Hematopoietic multipotent progenitor cell treated with erythropoietin and hydrocortisone succinate and interleukin-3 and kit ligand, for 8 days (in vitro differentiated cells): ENCODE measurements around the gene KNCN.

ENCODE experiments used
- DNase-seq: peaks from one replicate; pipeline ENCODE4 v3.0.0-alpha.2; 2015

The KNCN gene

DNA sequence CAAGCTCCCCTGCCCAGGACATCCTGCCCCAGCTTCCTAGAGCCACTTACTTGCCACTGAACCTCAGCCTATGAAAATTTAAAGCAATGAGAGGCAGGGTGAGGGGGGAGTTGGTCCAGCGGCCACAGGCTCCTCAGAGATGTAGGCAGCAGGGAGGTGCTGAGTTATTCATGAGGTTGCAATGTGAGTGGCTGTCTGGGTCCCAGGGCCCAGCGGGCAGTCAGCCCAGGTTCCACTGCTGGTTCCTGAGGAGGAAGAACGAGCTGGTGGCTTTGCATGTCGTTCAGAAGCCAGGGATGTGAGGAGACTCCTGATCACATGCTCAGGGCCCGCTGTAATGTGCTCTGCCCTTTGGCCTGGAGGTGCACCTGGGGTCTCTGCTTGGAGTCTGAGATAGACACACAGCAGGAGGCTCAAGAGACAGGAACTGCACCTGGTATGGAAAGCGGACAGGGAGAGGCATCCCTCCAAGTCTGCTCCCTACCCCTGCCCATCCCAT, at the start of gene KNCN:
Gene KNCN, minus strand, starts transcription at position 51 of the 499 bp plus-strand sequence. CDS start 432 bp downstream, outside the sequence.
- no peak for DNase-seq

DNA sequence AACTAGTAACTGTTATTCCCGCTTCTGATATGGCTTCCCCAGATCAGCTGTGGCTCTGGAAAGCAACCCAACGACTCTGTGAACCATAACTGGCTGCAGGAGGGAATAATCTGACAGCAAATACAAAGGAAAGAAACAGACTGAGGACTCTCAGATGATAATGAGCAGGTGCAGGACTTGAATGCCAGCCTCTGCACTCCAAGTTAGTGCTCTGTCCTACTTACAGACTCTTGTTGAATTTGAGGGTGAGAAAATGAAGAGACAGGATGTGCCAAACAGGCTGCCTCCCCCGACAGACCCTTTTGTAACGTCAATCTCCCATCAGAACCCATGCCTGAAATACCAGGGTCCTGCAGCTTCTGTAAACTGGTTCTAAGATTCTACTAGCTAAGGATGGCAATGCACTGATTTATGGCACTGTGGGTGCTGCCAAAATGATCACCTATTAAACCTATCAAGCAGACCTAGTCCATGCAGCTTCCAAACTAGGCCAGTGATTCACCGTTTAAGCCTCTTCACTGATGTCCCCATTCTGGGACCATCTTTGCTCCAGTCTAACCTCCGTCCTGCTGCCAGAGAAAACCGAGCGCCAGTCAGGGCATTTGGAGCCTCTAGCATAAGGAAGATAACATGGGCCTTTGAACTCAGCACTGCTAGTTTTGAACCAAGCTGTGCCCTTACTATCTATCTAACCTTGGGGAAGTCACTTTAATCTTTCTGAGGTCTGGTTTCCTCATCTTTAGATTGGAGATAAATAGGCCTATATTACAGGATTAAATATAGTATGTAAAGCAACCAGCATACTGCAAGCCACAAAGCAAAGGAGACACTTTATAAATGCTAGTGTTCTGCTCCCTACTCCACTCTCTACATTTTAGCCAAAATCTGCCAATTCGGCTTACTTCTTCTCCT, 47.9 kb upstream of the KNCN start:
- DNase-seq, result no peak

DNA sequence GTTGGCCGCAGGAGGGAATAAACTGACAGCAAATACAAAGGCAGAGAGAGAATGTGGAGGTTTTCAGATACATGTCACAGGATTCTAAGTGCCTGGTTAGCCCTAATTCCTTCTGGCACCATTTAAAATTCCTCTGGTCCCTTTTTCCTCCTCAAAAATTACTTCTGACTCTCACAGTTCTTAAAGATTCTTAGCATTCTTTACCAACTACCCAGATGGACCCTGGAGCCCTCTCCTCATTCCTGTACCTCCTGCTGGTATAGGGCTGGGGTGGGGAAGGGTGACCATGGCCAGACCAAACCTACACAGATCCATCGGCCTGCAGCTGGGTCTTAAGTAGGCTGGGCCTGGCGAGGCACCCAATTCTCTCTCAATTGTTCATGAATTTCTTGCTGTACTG, 45.4 kb upstream of the KNCN start:
- DNase-seq, result no peak

DNA sequence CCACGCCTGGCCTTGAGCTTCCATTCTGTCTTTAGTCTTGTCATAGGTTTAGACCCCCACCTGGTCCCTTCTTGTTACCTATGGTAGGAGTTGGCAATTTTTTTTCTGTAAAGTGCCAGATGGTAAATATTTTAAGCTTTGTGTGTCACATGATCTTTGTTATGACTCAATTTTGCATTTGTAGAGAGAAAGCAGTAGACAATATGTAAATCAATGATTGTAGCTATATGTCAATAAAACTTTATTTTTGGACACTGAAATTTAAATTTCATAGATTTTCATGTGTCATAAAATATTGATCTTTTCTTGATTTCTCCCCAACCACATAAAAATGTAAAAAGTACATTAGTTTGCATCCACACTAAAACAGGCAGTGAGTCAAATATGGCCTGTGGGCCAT, 44.6 kb upstream of the KNCN start:
- DNase-seq, result no peak

DNA sequence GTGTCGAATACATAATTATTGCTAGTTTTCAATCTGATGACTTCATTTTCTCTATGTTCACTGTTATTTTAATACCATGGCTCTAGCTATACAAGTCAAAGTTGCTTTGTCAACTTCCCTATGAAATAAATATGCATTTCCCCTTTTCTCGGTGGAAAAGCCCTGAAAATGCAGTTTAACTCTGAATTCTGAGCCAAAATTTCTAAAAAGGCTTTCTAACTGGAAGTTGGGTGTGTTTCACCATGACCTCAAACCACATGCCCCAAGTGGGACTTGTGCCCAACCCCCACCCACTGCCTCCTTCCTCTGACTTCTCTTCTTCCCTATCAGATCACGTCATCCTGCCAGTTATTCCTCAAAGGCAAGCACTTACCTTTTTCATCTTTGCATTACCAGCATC, 43.7 kb upstream of the KNCN start:
- DNase-seq, result peak; percentile 67

DNA sequence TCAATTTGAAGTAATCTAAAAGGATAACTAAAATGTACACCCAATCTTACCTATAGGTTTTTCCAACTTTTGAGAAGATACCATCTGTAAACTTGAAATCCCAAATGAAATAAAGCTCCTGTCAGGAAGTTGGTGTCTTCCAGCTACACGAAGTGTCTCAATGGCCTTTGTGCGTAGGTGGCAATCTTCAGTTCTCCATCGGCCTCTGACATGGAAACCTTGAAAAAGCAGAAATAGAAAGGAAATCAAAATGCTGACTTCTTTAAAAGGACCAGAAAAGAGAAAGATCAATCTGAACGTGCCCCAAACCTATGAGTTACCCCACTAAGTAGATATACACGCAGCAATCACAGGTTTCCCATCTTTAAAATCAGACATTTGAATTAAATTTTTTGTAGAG, 42.6 kb upstream of the KNCN start:
- no peak for DNase-seq

DNA sequence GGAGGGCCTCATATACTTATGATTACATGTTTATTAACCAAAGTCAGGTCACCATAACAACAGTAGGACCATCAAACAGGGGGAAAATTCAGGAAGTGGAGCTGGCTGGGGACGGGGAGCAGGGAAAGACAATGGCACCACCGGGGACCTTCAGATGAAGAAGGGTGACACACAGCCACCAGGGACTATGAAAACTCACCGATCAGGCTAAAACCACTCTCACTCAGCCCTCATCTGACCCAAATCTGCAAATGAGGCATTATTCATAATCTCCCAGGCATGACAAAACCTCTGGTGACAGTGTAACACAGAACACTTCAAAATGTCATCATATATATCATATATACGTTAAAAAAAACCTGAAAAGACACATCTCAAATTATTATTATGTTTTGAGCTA, 41.4 kb upstream of the KNCN start:
- DNase-seq, result no peak

DNA sequence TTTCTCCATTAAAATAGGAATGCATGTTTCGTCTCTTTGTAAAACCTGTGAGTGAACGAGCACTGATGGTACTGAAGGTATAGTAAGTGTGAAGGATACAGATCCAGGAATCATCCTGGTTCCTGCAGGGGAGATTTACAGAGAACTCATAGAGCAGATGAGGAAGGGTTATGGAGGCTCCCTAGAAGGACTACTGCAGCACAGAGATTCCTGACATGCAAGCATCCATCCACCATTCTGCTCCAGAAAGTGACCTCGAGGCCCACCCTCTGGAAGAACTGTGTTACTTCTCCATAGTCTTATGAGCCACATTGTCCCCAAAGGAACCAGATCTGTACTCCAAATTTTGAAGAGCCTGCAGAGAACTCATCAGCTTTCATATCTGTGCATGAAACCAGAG, 38.1 kb upstream of the KNCN start:
- no peak for DNase-seq

DNA sequence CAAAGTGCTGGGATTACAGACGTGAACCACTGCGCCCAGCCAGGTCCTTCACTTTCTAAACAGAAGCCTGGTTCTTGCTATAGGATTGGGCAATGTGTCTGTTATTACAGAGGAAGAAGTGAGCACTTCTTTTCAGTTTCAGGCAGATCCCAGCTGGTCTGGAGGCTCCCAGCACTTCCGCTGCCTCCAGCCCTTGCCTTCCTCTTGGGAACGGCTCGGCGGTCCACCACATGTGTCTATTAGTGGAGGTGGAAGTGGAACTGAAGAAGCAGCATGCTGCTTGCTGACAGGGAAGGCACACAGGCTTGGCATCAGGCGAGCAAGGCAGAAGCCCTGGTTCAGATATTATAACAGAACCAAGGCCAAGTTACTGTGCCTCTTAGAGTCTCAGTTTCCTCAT, 35.6 kb upstream of the KNCN start:
- no peak for DNase-seq

DNA sequence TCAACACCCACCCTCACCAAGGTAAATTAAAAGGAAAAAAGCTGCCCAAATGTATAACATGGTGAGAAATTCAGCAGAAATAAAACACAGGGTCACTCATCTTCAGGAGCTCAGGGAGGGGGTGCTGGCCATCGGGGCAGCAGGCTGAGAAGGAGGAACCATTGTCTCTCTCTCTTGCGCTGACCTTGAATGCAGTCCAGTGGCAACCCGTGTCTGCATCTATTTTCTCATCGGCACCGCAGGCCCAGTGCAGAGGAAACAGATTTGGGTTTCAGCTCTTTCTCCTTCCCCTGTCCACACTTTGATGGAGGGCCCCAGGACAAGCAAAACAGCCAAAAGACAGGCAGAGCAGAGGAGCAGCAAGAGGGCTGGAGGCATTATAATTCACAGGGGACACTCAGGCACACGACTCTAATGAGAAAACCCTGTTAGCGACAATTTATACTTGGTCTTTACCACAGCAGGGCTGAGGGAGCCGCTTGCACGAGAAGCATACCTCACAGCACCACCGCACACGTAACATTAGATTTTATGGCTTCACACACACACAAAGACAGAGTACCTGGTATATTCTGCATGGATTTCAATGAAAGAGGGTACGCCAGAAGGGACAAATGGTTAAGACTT, 34.0 kb upstream of the KNCN start:
- DNase-seq, result no peak

DNA sequence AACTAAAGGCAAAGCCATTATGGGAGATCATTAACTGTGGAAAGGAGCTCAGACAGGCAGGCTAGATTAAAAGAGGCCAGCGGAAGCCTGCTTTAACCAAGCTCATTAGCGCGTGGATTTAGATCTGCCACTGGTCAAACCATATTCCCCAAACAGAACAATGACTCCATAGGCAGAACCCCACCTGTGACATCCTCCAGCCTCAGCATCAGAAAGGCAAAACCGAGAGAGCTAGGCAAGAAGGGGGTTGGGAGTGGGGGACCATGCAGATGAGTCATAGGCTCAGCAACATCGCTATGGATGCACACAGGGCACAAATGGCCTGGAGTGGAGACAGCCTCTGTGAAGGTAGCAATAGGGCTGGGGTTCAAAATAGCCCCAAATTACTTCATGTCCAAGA, 32.0 kb upstream of the KNCN start:
- DNase-seq, result no peak

DNA sequence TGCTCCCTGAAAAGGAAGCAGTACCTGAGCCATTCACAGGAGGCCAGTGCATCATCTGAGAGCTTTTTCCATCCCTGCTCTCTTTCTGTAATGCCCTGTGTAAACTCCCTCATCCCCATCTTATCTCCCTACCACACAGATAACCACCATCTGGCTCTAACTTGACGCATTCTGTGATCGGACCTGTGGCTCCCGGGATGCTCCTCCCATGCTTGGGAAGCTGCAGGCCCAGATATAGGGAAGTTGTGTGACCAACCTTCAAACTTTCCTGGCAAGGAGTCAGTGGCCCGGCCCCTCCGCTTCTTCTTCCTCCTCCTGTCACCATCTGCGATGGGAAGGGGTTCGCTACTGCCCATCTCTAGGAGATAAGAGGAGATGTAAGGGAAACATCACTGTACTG, 31.5 kb upstream of the KNCN start:
- DNase-seq, result peak; percentile 36

DNA sequence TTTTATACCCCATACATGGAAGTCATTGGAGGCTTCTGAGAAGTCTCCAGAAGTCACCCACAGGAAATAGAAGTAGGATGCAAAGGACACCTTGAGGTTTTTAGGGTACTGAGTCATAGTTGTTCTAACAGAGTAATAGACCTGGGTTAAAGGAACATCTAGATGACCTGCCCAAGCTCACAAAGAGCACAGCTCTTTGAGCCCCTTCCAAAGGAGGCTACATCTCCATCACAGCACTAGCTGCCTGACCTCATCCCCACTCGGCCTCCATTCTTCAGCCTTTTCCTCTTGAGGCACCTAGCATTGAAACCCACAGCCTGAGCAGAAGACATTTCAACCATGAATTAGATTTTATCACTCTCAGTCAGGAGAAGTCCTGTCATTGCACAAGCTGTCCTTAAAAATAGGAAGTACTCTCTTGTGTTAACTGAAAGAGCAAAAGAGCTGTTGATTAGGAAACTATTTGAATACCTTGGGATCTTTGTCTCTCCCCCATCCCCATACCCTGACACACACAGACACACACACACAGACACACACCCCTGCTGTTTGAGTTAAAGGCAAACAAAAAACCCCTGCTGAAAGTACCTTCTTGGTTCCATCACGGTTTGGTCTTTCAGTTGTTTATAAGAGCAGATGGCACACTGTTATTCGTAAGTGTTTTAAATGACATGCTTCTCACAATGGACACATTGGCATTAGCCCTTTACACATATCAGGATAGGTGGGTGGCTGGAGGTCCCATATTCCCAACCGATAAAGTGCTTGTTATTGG, 30.4 kb upstream of the KNCN start:
- DNase-seq, result peak; percentile 38

DNA sequence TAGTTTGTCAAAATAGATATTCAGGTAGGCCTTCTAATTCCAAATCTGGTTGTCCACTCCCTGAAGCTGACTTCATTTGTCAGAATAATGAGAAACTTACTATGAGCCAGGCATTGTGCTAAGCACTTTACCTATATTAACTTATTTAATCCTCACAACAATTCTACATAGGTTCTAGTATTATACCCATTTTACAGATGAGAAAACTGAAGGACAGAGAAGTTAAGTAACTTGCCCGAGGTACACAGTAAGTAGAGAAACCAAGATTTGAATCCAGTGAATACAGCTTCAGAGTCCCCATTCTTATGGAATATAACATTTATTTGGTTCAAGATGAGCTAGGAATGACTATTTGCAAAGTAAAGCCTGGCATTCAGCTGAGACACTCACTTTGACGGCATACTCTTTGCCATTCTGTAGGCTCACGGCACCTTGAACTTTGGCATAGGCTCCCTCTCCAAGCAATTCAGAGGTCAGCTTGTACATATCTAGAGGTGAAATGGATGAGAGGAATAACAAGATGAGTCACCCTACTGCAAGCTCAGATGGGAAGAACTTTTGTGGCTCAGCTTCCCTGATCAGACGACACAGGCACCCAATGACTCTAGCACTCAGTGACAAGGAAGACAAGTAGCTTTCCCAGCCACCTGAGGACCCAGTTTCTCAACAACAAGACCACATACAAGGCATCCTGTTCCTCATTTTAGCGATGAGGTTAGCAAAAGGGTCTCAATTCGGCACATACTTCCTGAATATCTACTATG, 28.9 kb upstream of the KNCN start:
- DNase-seq, result no peak

DNA sequence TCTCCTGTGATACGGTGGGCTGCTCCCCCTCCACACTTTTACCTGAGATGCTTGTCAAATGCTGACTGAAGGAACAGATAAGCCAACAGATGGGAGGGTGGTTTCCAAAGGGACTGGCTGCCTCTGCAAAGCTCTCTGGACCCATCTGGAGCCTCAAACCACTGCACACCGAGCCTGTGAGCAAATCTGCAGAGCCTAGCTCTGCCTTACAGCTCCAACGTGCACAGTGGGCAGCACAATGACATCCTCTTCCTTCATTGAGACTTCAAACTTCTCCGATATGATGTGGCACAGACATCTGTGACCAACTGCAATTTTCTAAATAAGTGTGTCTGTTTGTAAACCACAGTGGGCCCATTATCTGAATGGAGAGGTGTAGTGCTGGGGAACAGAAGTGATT, 26.2 kb upstream of the KNCN start:
- no peak for DNase-seq

DNA sequence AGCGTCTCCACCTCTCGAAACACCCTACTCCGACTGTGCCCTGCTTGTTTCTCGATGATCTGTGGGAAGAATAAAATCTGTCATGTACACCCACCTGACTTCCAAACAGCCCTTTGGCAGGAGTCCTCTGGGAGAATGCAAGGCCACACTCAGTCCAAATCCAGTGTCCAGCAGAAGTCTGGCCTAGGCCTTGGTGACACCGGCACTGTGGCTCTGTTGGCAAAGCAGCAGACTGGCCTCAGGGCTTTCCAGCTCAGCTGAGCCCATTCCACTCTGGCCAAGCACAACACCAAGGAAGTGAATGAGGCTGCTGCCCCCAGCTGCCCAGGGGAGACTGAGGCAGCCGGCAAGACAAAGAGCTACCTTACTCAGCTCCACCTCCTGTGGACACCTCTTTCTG, 25.1 kb upstream of the KNCN start:
- DNase-seq, result no peak

DNA sequence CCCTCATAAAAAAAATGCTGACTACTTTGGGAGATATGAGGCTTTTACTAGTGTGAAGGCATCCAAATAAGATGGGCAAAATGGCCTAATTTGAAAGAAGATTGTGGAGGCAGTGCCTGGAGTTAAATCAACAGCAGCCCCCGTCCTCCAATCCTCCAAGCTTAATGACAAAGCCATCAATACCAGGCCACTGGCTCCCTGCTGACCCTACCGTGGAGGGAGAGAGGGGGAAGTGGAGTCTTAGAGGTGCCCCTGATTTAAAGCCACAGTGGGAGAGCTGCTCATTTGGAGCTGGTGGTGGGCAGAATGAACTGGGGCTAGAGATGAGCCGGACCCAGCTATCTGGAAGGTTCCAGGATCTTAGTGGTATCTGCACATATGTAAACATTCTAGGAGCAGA, 24.3 kb upstream of the KNCN start:
- DNase-seq, result no peak

DNA sequence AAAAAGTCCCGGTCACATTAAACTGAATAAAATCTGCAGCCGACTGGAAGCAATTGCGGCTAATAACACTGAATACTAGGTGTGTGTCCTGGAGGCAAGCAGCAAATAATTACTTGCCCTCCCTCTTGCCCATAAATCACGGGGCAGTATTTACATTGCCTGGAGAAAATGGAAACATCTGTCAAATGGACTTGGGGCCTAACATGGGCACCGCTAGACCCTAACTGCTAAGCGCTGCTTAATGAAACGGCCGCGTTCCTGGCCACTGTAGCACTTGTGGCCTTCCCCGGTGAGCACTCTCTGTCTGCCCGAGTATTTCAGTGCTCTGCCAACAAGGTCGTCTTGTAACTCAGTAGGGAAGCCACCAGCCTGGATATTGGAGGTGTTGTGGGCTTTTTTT, 23.9 kb upstream of the KNCN start:
- no peak for DNase-seq

DNA sequence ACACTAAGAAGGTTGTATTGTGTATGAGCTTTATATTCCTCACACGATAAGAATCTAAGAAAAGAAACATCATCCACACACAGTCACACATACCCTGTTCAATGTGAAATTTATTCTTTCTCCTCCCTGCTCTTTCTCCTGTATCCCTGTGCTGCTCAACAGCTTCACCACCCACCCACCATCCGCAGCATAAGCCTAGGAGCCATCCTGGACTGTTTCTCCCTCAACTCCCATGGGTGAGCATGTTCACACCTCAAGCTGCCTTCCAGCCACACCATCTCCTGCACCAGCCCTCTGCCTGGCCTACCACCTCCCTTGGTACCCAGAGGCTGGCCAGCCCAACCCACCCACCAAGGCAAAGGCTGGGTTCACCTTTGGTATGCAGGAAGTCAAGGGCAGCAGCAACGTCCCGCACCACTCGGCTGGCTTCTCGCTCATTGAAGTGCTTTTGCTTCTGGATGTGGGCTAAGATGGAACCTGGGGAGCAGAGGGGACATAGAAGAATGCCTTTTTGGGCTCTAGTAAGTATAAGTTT, 20.3 kb upstream of the KNCN start:
- DNase-seq, result no peak

DNA sequence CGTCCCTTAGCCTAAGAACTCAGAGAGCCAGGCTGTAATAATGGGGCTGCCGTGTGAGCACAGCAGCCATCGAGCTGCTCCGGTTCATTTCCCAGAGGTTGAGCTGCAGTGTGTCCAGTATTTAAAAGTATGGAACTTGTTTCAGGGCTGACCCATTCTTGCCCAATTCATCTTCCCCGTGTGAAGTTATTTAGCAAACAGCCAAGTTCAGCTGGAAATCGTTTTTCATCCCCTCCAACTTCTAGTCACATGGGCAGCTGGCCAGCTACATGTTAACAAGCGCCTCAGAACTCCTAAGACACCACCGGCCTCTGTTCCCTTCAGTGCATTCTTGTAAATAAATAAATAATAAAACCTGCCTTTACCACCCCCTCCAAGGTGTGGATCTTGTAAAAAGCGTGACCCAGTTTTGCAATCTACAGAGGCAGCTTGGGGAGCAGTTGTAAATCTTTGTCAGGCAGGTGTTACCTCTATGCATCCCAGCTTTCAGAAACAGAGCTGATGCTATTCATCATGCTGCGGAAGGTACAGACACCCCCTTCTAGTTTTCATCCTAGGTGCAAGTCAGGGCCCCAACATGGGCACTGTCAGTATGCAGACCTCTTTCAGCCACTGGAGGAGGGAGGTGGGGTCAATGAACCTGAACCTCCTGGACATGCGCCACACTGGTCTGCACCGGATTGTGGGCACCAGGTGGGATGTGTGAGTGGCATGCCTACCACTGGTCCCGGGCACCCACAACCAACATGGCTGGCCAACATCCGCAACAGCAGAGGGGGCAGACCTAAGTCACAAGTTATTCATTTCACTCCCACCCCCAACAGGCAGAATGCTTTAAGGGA, 18.7 kb upstream of the KNCN start:
- no peak for DNase-seq

DNA sequence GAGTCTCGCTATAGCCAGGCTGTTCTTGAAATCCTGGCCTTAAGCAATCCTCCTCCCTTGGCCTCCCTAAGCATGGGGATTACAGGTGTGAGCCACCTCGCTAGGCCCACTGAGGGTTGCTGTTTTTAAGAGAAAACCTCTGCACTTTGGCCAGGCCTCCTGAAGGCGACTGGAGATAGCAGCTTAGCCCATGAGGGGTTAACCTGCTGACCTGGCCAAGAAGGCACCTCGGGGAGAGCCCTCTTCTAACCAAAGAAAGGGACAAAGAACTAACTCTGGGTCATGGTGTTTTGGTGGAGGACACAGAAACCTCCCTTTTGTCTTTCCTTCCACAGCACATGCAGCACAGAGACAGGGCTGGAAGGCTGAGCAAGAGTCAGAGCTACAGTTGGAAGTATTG, 17.7 kb upstream of the KNCN start:
- no peak for DNase-seq

DNA sequence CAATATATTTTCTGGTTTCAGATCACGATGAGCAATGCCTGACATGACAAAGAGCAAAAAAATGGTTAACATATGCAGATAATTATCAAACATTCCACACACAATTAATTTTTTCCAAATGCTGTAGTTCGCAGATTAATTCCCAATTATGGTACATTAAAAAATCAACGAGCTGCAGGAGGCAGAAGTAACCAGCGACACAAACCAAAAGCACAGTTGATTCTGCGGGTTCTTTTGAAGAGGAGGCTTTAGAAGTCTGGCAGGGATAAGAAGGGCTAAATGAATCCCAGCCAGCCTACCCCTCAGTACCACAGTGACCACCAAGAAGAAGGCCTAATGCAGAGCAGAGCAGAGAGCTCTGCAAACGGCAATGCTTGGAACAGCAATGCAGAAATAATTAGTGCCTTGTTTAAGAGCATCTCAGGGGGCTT, 17.0 kb upstream of the KNCN start:
- DNase-seq, result no peak
